Fibroblast of pulmonary artery (primary cell): ENCODE data around the gene LRRC74B.
"Not testable (repeated sequence)": the region's sequence is repeated elsewhere in the genome, so short reads cannot be mapped to it uniquely, and the experiment has no call there.

Source experiments
- DNase-seq: peaks from one replicate; pipeline ENCODE4 v3.0.0-alpha.2; 2010; ENCODE audit warnings: low read depth
- H3K4me3 ChIP-seq: replicated peaks from 2 replicates; pipeline ENCODE4 v1.5.1; 2011; ENCODE audit warnings: low read depth, mild to moderate bottlenecking, control low read depth, low read length, moderate library complexity
- CTCF ChIP-seq: IDR thresholded peaks from 2 replicates; pipeline ENCODE4 v1.5.1; 2011; ENCODE audit warnings: mild to moderate bottlenecking, control low read depth, low read length, inconsistent platforms; ENCODE audit errors: missing control alignments

The LRRC74B gene

GRCh38 chr22:21067075-21067900 lies 21.5 kb downstream of the LRRC74B start:
- no peak for DNase-seq
- H3K4me3 ChIP-seq: no peak overlapping the region
- no peak for TF ChIP-seq CTCF

- TF ChIP-seq CTCF: no peak
- no peak for DNase-seq
- H3K4me3 ChIP-seq: no peak overlapping the region
Measured at GRCh38 chr22:21067901-21068680, 22.3 kb downstream of the LRRC74B start.

- DNase-seq: no peak
- no peak overlapping the region for H3K4me3 ChIP-seq
- no peak for TF ChIP-seq CTCF
Measured at GRCh38 chr22:21068681-21069276, 23.0 kb downstream of the LRRC74B start.

- H3K4me3 ChIP-seq: no peak overlapping the region
- no peak for TF ChIP-seq CTCF
- no peak for DNase-seq
Measured at GRCh38 chr22:21069375-21069774, 23.6 kb downstream of the LRRC74B start.

GRCh38 chr22:21070690-21071615 lies 25.2 kb downstream of the LRRC74B start:
- DNase-seq: no peak
- H3K4me3 ChIP-seq: no peak overlapping the region
- TF ChIP-seq CTCF: no peak

- not testable (repeated sequence) for DNase-seq
Measured at GRCh38 chr22:21071796-21072195, 26.1 kb downstream of the LRRC74B start.

More at GRCh38 chr22:21071796-21072195, 26.1 kb downstream of the LRRC74B start:
- not testable (repeated sequence) for H3K4me3 ChIP-seq
